CD4-positive, alpha-beta memory T cell (primary cell): ENCODE results near the gene ZNF230. TPM values are rescaled to one million over a fixed set of nuclear protein-coding genes. Genes with fewer than 3 reads are reported as not detected.

Experiments
- CTCF ChIA-PET: fragments of 350-600 bp; sonication (Branson Sonifier 250); formaldehyde crosslinking; loops from one replicate; lab custom pipeline; 2021; ENCODE audit warnings: inconsistent platforms; ENCODE audit not compliant: partially characterized antibody; lab: Charles Lee
- POLR2A ChIA-PET: fragments of 350-600 bp; sonication (Branson Sonifier 250); formaldehyde crosslinking; loops from one replicate; lab custom pipeline; 2021; ENCODE audit not compliant: partially characterized antibody; lab: Charles Lee
- DNase-seq, 5 donors: peaks; one replicate each; pipeline versions ENCODE4 v3.0.0 to v3.0.0-alpha.2; 2020 to 2022; ENCODE audit warnings: mixed read lengths in 1 of 5
- H3K27ac ChIP-seq: one replicate; pipeline ENCODE4 v1.7.0; 2013; ENCODE audit warnings: low read depth, low read length
- H3K27me3 ChIP-seq: 2 replicates; pipeline ENCODE4 v1.7.0; 2013; ENCODE audit warnings: mild to moderate bottlenecking, low read length, moderate library complexity; ENCODE audit not compliant: insufficient read depth
- H3K36me3 ChIP-seq: 2 replicates; pipeline ENCODE4 v1.7.0; 2013; ENCODE audit warnings: mild to moderate bottlenecking, low read length, moderate library complexity; ENCODE audit not compliant: insufficient read depth
- H3K4me1 ChIP-seq: 2 replicates; pipeline ENCODE4 v1.7.0; 2013; ENCODE audit warnings: mild to moderate bottlenecking, low read length, moderate library complexity; ENCODE audit not compliant: insufficient read depth
- H3K4me3 ChIP-seq, 2 donors: one replicate each; pipeline ENCODE4 v1.7.0; 2013; ENCODE audit warnings: low read length in 2 of 2, mild to moderate bottlenecking in 1 of 2
- H3K9me3 ChIP-seq, 2 donors: one replicate each; pipeline ENCODE4 v1.7.0; 2013; ENCODE audit warnings: low read length in 2 of 2, control low read depth in 1 of 2; ENCODE audit not compliant: control insufficient read depth in 1 of 2
- H3K27ac Mint-ChIP-seq, 7 donors: one replicate each; pipeline ENCODE4 v1.8.0; 2020 to 2021; ENCODE audit warnings: mixed read lengths in 7 of 7, mild to moderate bottlenecking in 6 of 7, inconsistent platforms in 3 of 7, moderate library complexity in 3 of 7
- H3K27me3 Mint-ChIP-seq, 2 donors: one replicate each; pipeline ENCODE4 v1.8.0; 2020 to 2021; ENCODE audit warnings: mixed read lengths in 2 of 2
- H3K36me3 Mint-ChIP-seq, 2 donors: one replicate each; pipeline ENCODE4 v1.8.0; 2020 to 2021; ENCODE audit warnings: mixed read lengths in 2 of 2, inconsistent platforms in 1 of 2, mild to moderate bottlenecking in 1 of 2
- H3K4me1 Mint-ChIP-seq, 4 donors: one replicate each; pipeline ENCODE4 v1.8.0; 2020 to 2021; ENCODE audit warnings: mixed read lengths in 4 of 4, mild to moderate bottlenecking in 1 of 4
- H3K4me3 Mint-ChIP-seq, 8 donors: one replicate each; pipeline ENCODE4 v1.8.0; 2020 to 2021; ENCODE audit warnings: mixed read lengths in 8 of 8, mild to moderate bottlenecking in 7 of 8, moderate library complexity in 6 of 8, inconsistent platforms in 3 of 8
- H3K9me3 Mint-ChIP-seq, 8 donors: one replicate each; pipeline ENCODE4 v1.8.0; 2020 to 2021; ENCODE audit warnings: mixed read lengths in 8 of 8, mild to moderate bottlenecking in 5 of 8, inconsistent platforms in 3 of 8, moderate library complexity in 1 of 8
- intact Hi-C: fragments of 100-400 bp; cut with micrococcal nuclease; formaldehyde crosslinking; loops from one replicate; pipeline ENCODE4 v1.15.1; 2023
- polyA plus RNA-seq, 2 donors: library from polyadenylated mRNA; unstranded; fragments of 300-500 nt; fragmentation: Illumina TruSeq; gene quantifications; one replicate each; pipeline ENCODE4 v1.2.3, GENCODE V29; 2021
- total RNA-seq, 2 experiments: library from RNA; stranded (reverse); gene quantifications; one replicate each; pipeline ENCODE4 v1.2.3, GENCODE V29; 2021

ZNF230 gene
- total and polyA plus RNA-seq, 4 experiments from 2014 or later: 0.83 to 18.4 (median 10.7) TPM

GRCh38 chr19:44061038-44061437 lies 58.3 kb downstream of the ZNF230 start:
- Mint-ChIP-seq H3K27ac (no peak overlapping the region), H3K9me3 (peaks cover 8 to 65% (median 45%) of the 10 kb centered on the region in 8 donors), H3K27me3 (no peaks in the 10 kb centered on the region), H3K4me1 (no peaks in the 10 kb centered on the region), H3K36me3 (peaks cover 75 to 86% of the 10 kb centered on the region in 2 donors), H3K4me3 (no peak overlapping the region)
- POLR2A ChIA-PET: interaction anchor here (1.3 kb wide), 1 partner anchor 10 kb away, joined by 3 read pairs; no protein-coding TSS in a partner anchor
- no peak overlapping the region for H3K27ac ChIP-seq
- no peak overlapping the region for H3K4me3 ChIP-seq
- DNase-seq: no peak
- CTCF ChIA-PET: no interaction called here
- H3K27me3 ChIP-seq: no peaks in the 10 kb centered on the region
- no peaks in the 10 kb centered on the region for H3K36me3 ChIP-seq
- H3K4me1 ChIP-seq: no peaks in the 10 kb centered on the region
- peaks cover 4 to 8% of the 10 kb centered on the region in 2 donors for H3K9me3 ChIP-seq
- intact Hi-C loops: no loop called here

Other genes with a start within 250 kb of the ZNF230 start
- 10 to 100 TPM; 57.6 to 57.9 TPM for gene SMG9, start 248.0 kb upstream of the ZNF230 start, total RNA-seq
- gene SMG9, start 248.0 kb upstream of the ZNF230 start, polyA plus RNA-seq: 10 to 100 TPM in 1 of 2 donors, 1 to 10 TPM in 1; 3.8 to 13.7 TPM
- 10 to 100 TPM; 33.6 to 33.9 TPM for gene KCNN4, start 222.0 kb upstream of the ZNF230 start, total RNA-seq
- gene KCNN4, start 222.0 kb upstream of the ZNF230 start, polyA plus RNA-seq: 10 to 100 TPM; 10.5 to 23.7 TPM
- under 1 TPM; 0.49 to 0.97 TPM for gene LYPD5, start 200.5 kb upstream of the ZNF230 start, total RNA-seq
- under 1 TPM; 0.27 to 0.50 TPM for gene LYPD5, start 200.5 kb upstream of the ZNF230 start, polyA plus RNA-seq
- gene ZNF283, start 175.6 kb upstream of the ZNF230 start, total RNA-seq: 10 to 100 TPM; 18.1 to 20.7 TPM
- 1 to 10 TPM; 4.3 to 4.9 TPM for gene ZNF283, start 175.6 kb upstream of the ZNF230 start, polyA plus RNA-seq
- 1 to 10 TPM; 3.7 to 4.2 TPM for gene ZNF404, start 119.0 kb upstream of the ZNF230 start, total RNA-seq
- gene ZNF404, start 119.0 kb upstream of the ZNF230 start, polyA plus RNA-seq: 1 to 10 TPM; 1.8 to 3.9 TPM
- gene ZNF45, start 67.7 kb upstream of the ZNF230 start, total RNA-seq: 10 to 100 TPM; 25.1 to 29.6 TPM
- gene ZNF45, start 67.7 kb upstream of the ZNF230 start, polyA plus RNA-seq: 10 to 100 TPM in 1 of 2 donors, 1 to 10 TPM in 1; 9.4 to 12.9 TPM
- 1 to 10 TPM; 2.9 to 3.2 TPM for gene ZNF221, start 51.7 kb upstream of the ZNF230 start, total RNA-seq
- 1 to 10 TPM in 1 of 2 donors, not detected in 1; 1.0 TPM for gene ZNF221, start 51.7 kb upstream of the ZNF230 start, polyA plus RNA-seq
- 10 to 100 TPM; 12.9 to 14.1 TPM for gene ZNF155, start 18.8 kb upstream of the ZNF230 start, total RNA-seq
- 1 to 10 TPM; 2.4 to 4.2 TPM for gene ZNF155, start 18.8 kb upstream of the ZNF230 start, polyA plus RNA-seq
- 10 to 100 TPM in 1 of 2 experiments, 1 to 10 TPM in 1; 7.9 to 11.4 TPM for gene ZNF222, start 22.4 kb downstream of the ZNF230 start, total RNA-seq
- gene ZNF222, start 22.4 kb downstream of the ZNF230 start, polyA plus RNA-seq: 1 to 10 TPM; 1.6 to 3.8 TPM
- 1 to 10 TPM; 6.8 to 8.0 TPM for gene ZNF223, start 49.1 kb downstream of the ZNF230 start, total RNA-seq
- gene ZNF223, start 49.1 kb downstream of the ZNF230 start, polyA plus RNA-seq: 1 to 10 TPM; 2.2 to 2.7 TPM
- gene ZNF284, start 69.2 kb downstream of the ZNF230 start, total RNA-seq: 1 to 10 TPM; 5.4 to 5.7 TPM
- 1 to 10 TPM in 1 of 2 donors, under 1 TPM in 1; 0.61 to 1.2 TPM for gene ZNF284, start 69.2 kb downstream of the ZNF230 start, polyA plus RNA-seq
- gene ZNF224, start 91.4 kb downstream of the ZNF230 start, total RNA-seq: 10 to 100 TPM; 86.9 to 91.2 TPM
- gene ZNF224, start 91.4 kb downstream of the ZNF230 start, polyA plus RNA-seq: 10 to 100 TPM; 10.8 to 13.0 TPM
- gene ZNF225, start 110.4 kb downstream of the ZNF230 start, total RNA-seq: 10 to 100 TPM; 10.7 to 13.9 TPM
- gene ZNF225, start 110.4 kb downstream of the ZNF230 start, polyA plus RNA-seq: 1 to 10 TPM in 1 of 2 donors, under 1 TPM in 1; 0.98 to 2.7 TPM
- gene ZNF234, start 138.6 kb downstream of the ZNF230 start, total RNA-seq: 10 to 100 TPM; 23.9 to 28.9 TPM
- 1 to 10 TPM; 2.2 to 7.5 TPM for gene ZNF234, start 138.6 kb downstream of the ZNF230 start, polyA plus RNA-seq
- 10 to 100 TPM; 51.0 to 55.6 TPM for gene ZNF226, start 162.1 kb downstream of the ZNF230 start, total RNA-seq
- gene ZNF226, start 162.1 kb downstream of the ZNF230 start, polyA plus RNA-seq: 10 to 100 TPM; 23.4 to 25.2 TPM
- 10 to 100 TPM; 51.6 to 54.4 TPM for gene ZNF227, start 209.6 kb downstream of the ZNF230 start, total RNA-seq
- 10 to 100 TPM in 1 of 2 donors, 1 to 10 TPM in 1; 8.9 to 20.1 TPM for gene ZNF227, start 209.6 kb downstream of the ZNF230 start, polyA plus RNA-seq